ENCODE measurements around the gene ALPP.
"Not testable (repeated sequence)": the region's sequence is repeated elsewhere in the genome, so short reads cannot be mapped to it uniquely, and the experiment has no call there.

ALPP gene

GRCh38 chr2:232381204-232382031 lies 2.9 kb downstream of the ALPP start:
- DNase-seq: not testable (repeated sequence)

GRCh38 chr2:232382331-232383225 lies 4.0 kb downstream of the ALPP start:
- DNase-seq: no peak

GRCh38 chr2:232384466-232384865 lies 5.9 kb downstream of the ALPP start:
- no peak for DNase-seq

- DNase-seq: not testable (repeated sequence)
These were observed 6.5 kb downstream of the ALPP start for GRCh38 chr2:232385058-232385457.

DNA sequence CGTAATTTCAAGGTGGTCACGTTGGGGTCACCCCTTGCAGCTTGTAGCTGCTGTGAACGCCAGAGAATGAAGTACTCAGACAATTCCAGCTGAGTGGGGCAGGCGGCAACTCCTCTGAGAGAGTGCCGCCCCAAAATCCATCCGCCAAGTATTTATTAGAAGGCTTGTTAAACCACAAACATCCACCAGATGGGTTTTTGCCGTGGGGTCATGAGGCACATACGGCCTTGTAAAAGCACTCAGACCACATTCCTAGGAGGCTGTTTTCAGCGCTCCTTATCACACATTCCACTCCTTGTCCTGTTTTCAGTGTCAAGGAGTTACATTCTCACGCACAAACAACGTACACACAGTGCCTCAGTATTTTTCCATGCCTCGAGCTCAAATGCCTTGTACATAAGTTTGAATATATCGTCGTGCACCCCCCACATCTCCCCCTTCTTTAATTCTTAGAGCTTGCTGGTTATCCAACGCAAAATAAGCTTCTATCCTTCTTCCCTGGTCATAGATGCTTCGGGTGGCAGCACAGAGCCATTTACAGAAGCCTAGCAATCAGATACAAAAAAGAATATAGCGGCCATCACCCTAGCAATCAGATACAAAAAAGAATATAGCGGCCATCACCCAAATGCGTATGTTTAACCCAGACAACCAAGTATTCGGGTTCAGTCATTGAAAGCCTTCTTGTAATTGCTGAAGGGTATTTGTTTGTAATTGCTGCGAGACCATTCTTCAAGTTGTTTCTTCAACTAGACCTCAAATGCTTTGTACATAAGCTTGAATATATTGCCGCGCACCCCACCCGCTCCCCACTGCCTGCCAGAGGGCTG lies 7.3 kb downstream of the ALPP start:
- no peak for DNase-seq

GRCh38 chr2:232386490-232386739 lies 7.9 kb downstream of the ALPP start:
- no peak for DNase-seq

GRCh38 chr2:232386740-232387450 lies 8.3 kb downstream of the ALPP start:
- peak in 1 of 56 donors; percentile 1 for DNase-seq

- no peak for DNase-seq
These were observed 9.1 kb downstream of the ALPP start for GRCh38 chr2:232387451-232388171.

DNA sequence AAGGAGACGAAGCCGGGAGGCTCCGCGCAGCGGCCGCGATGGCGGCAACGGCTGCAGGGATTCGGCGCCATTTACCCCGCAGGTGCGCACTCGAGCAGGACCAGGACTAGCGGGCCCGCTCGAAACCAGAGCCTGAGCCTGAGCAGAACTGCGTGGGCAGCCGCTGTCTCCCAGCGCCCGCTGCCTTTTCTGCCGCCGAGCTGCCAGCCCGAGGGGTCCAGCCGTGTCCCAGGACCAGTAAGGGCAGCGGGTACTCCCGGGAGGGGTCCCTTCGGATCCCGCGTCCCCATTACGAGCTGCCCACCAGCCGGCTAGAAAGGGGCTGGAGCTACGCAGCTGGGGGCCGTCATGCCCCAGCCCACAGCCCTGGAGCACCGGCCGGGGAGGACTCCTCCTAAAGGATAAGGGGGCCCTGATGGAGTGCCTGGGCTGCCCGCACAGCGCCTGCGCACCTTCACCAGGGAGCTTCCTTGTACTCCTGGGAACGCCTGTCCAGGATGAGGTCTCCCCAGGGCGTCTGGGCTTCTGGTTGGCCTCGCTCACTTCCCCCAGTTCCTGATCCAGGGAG lies 9.9 kb downstream of the ALPP start:
- DNase-seq: no peak

GRCh38 chr2:232389327-232389726 lies 10.8 kb downstream of the ALPP start:
- DNase-seq: no peak

DNA sequence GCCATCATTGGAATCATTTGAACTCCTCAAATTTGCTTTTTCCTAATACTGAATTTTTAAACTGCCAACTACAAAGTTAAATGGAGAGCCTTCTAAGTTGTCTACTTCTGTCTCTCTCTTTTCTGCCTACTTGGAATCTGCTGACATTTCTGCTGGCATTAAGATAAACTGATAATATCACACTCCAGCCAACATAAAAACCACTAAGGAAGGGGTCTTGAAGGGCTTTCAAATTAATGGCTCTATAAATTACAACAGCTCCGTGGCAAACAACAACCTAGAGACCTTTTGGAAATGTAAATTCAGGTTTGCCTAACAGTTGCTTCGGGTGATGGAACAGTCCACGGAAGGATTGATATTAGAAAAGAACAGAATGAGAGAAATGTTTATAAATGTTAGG lies 12.1 kb downstream of the ALPP start:
- DNase-seq: no peak

- DNase-seq: no peak
These were observed 15.0 kb downstream of the ALPP start for GRCh38 chr2:232393556-232393955.

- DNase-seq: not testable (repeated sequence)
These were observed 15.9 kb downstream of the ALPP start for GRCh38 chr2:232394431-232394830.

GRCh38 chr2:232395586-232395985 lies 17.0 kb downstream of the ALPP start:
- DNase-seq: no peak

GRCh38 chr2:232396683-232397082 lies 18.1 kb downstream of the ALPP start:
- DNase-seq: no peak

GRCh38 chr2:232398293-232399034 lies 19.9 kb downstream of the ALPP start:
- no peak for DNase-seq

- DNase-seq: no peak
These were observed 21.9 kb downstream of the ALPP start for GRCh38 chr2:232400256-232401015.

DNA sequence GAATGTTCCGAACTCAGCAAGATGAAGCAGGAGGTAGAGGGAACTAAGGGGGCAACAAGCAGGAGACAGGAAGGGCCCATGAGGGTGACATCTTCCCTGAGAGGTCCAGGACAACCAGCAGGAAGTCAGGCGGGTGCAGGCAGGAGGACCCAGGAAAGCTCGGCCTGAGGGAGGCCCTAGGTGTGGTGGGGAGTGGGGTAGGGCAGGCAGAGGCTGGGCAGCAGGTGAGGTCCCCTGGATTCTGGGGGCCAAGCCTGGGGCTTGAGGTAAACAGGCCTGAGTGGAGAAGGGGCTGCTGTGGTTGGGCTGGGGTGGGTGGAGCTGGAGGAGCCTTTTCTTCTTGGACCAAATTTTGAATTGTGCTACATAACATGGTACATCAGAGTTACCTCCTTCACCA lies 24.0 kb downstream of the ALPP start:
- DNase-seq: no peak

All from amygdala (tissue), 56 donors.